Gastrocnemius medialis (tissue), 4 donors: ENCODE measurements around the gene SLC35G1. TPM values are rescaled to one million over a fixed set of nuclear protein-coding genes. Genes with fewer than 3 reads are reported as not detected.

Experiments
- ATAC-seq, 2 donors: fragments of 150-250 bp; one replicate each; pipeline ENCODE4 v1.9.1; 2016
- DNase-seq, 2 donors: peaks; one replicate each; pipeline ENCODE4 v3.0.0-alpha.2; 2019
- H3K27ac ChIP-seq, 4 donors: fragments of 200-600 bp; sonication (generic); 1 replicate in 1 of 4; 2 replicates in 3 of 4; pipeline ENCODE4 v1.5.1; 2016 to 2018; ENCODE audit warnings: mild to moderate bottlenecking in 2 of 4, moderate library complexity in 1 of 4
- H3K27me3 ChIP-seq, 3 donors: fragments of 200-600 bp; sonication (generic) in 2 of 3; 1 replicate in 1 of 3; 2 replicates in 2 of 3; pipeline versions ENCODE4 v1.5.1 to v1.6.0; 2016 to 2019; ENCODE audit warnings: mild to moderate bottlenecking in 1 of 3, moderate library complexity in 1 of 3
- H3K36me3 ChIP-seq, 2 donors: fragments of 200-600 bp; sonication (generic) in 1 of 2; one replicate each; pipeline ENCODE4 v1.5.1; 2017 to 2018
- H3K4me1 ChIP-seq, 2 donors: fragments of 200-600 bp; sonication (generic) in 1 of 2; one replicate each; pipeline ENCODE4 v1.5.1; 2016 to 2017; ENCODE audit warnings: mild to moderate bottlenecking in 2 of 2
- H3K4me3 ChIP-seq, 4 donors: fragments of 200-600 bp; sonication (generic) in 3 of 4; 1 replicate in 1 of 4; 2 replicates in 3 of 4; pipeline ENCODE4 v1.5.1; 2016 to 2019; ENCODE audit warnings: mild to moderate bottlenecking in 2 of 4
- H3K9me3 ChIP-seq, 3 donors: fragments of 200-600 bp; sonication (generic) in 2 of 3; 1 replicate in 1 of 3; 2 replicates in 2 of 3; pipeline ENCODE4 v1.5.1; 2016 to 2019
- POLR2A ChIP-seq, 2 donors: fragments of 450-650 bp; IDR thresholded peaks; one replicate each; pipeline ENCODE4 v1.6.1; 2017; ENCODE audit warnings: antibody characterized with exemption in 2 of 2, mild to moderate bottlenecking in 2 of 2, moderate library complexity in 2 of 2
- in situ Hi-C, 4 donors: fragments of 200-750 bp; cut with MboI; loops; one replicate each; pipeline versions ENCODE4 v1.15.0 to v1.8.0; 2017; ENCODE audit warnings: low sequenced_read_pairs in 4 of 4
- intact Hi-C: fragments of 100-400 bp; cut with DNase I; formaldehyde crosslinking; loops from one replicate; pipeline ENCODE4 v1.15.1; 2023; ENCODE audit warnings: low total_unique reads
- total RNA-seq, 4 donors: library from RNA; depleted of rRNA; stranded (reverse); fragments of >200 nt; gene quantifications; one replicate each; pipeline versions ENCODE4 v1.1.0 to v1.2.3, GENCODE V29; 2016
- TF ChIP-seq, protein P1 (sequence below), 5 experiments: fragments of 450-650 bp in 3 of 5; fragments of 200-600 bp in 2 of 5; sonication (generic) in 2 of 5; IDR thresholded peaks in 4 of 5; conservative IDR thresholded peaks in 1 of 5; 1 replicate in 4 of 5; 2 replicates in 1 of 5; pipeline ENCODE4 v1.5.1; 2016 to 2019; ENCODE audit warnings: antibody characterized with exemption in 5 of 5, mild to moderate bottlenecking in 3 of 5, moderate library complexity in 3 of 5

SLC35G1 gene
- total RNA-seq, 4 donors from 2014 or later, result 0.78 to 3.4 (median 0.97) TPM

DNA sequence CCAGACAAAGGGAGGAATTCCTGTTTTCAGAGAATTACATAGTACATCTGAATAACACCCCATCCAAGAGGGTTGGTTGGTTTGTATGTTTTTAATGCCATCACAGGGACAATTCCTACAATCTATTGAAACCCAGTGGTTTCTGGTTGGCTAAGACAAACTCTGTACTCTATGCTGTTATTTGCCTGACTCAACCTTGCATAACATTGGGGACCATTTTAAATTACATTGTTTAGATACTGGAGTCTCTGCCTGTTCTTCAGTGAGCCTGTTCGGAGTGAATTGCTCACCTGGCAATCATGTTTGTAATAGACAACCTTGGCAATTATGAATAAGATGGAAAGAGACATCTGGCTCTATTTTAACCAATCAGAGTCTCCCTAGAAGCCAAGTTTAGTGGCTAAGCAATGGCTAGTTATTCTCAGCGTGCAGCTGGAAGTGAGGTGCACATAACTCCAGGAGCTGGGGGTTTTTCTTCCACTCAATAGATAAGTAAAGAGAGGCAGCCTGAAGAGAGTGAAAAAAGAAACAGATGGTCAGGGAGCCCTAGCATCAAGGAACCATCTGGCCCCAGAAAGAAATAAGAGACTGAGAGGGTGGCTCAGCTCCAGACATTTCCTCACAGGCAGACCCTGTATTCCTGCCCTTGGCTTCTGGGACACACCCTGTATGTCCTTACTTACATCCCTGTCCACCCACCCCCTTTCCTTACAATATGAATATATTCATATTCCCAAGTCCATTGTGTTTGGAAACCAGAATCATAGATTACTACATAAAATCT, 21.2 kb upstream of the SLC35G1 start:
- intact Hi-C loops, result no loop called here
- no peak for ATAC-seq

DNA sequence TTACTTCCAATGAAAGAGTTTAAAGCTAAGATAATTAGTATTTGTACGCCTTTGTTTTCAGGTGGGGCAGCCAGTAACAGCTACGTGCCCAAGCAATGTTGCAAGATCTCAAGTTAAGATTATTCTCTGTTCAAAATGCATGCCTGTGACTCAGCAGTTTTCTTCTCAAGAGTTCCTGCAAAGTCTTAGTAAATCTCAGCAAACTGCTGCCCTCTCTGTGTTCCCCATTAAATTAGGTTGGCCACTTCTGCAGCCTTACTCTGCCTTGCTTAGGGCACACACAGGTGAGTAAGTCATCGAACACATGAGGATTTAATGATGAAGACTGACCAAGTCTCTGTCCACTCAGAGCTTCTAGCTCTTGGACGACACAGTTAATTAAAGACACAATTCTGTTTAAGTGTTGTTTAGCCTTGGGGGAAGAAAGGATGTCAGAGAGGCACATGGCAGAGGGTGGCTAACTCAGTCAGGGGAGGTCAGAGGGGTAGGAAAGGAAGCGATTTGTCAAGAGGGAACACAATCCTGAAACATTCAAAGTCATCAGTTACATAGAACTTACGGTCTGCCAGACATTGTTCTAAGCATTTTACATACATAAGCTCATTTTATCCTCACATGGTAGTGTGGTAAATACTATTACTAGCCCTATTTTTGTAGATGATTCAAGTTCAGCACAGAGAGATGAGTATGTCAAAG, 20.2 kb upstream of the SLC35G1 start:
- in situ Hi-C loops (no loop called here), intact Hi-C loops (no loop called here)
- no peak overlapping the region for H3K4me3 ChIP-seq
- H3K27ac ChIP-seq, result no peak overlapping the region
- TF ChIP-seq, protein P1, sequence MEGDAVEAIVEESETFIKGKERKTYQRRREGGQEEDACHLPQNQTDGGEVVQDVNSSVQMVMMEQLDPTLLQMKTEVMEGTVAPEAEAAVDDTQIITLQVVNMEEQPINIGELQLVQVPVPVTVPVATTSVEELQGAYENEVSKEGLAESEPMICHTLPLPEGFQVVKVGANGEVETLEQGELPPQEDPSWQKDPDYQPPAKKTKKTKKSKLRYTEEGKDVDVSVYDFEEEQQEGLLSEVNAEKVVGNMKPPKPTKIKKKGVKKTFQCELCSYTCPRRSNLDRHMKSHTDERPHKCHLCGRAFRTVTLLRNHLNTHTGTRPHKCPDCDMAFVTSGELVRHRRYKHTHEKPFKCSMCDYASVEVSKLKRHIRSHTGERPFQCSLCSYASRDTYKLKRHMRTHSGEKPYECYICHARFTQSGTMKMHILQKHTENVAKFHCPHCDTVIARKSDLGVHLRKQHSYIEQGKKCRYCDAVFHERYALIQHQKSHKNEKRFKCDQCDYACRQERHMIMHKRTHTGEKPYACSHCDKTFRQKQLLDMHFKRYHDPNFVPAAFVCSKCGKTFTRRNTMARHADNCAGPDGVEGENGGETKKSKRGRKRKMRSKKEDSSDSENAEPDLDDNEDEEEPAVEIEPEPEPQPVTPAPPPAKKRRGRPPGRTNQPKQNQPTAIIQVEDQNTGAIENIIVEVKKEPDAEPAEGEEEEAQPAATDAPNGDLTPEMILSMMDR (IDR thresholded peaks at IDR 0.05 in 4 of 5, conservative IDR thresholded peaks at IDR 0.05 in 1 of 5), result no peak
- no peak for TF ChIP-seq POLR2A (IDR thresholded peaks at IDR 0.05)
- no peaks in the 10 kb centered on the region for H3K27me3 ChIP-seq
- H3K4me1 ChIP-seq, result no peaks in the 10 kb centered on the region
- no peaks in the 10 kb centered on the region for H3K36me3 ChIP-seq
- DNase-seq (no peak), ATAC-seq (no peak)
- H3K9me3 ChIP-seq, result no peaks in the 10 kb centered on the region

More for the DNA sequence above, 21.2 kb upstream of the SLC35G1 start:
- in situ Hi-C loops, result no loop called here
- Histone ChIP-seq H3K4me1 (no peaks in the 10 kb centered on the region), H3K27me3 (peaks cover 0 to 4% (median 0%) of the 10 kb centered on the region in 3 donors), H3K36me3 (no peaks in the 10 kb centered on the region), H3K9me3 (no peaks in the 10 kb centered on the region), H3K27ac (no peak overlapping the region), H3K4me3 (no peak overlapping the region)
- no peak for TF ChIP-seq POLR2A (IDR thresholded peaks at IDR 0.05)
- TF ChIP-seq, protein P1 (IDR thresholded peaks at IDR 0.05 in 4 of 5, conservative IDR thresholded peaks at IDR 0.05 in 1 of 5), result no peak
- DNase-seq, result no peak

DNA sequence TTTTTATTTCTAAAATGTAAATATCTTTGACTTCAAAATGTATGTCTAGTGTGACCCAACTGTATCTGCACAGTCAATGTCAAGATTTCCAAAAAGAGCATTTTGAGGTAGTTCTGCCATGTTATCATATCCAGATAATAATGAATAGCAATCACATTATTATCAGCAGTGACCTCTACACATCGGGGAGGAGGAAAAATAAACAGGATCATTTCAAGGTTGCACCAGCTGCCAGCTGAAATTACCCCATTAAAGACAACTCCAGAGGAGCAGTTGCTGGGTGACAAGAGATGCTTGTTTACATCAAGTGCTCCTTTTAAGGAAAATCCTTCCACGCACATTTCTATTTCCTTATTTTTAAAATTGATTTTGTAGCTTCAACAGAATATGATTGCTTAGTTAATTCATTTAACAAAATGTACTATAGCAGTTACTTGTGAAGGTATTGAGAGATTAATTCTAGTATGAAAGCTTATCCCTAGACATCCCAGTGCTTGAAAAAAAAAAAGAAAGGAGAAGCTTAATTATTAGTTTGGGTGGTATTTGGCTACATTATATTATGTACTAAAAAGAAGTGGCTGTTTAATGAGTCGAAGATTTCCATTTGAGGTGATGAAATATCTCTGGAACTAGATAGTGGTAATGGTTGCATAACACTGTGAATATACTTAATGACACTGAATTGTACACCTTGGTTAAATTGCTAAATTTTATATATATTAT, 19.3 kb upstream of the SLC35G1 start:
- intact Hi-C loops, result no loop called here
- TF ChIP-seq, protein P1 (IDR thresholded peaks at IDR 0.05 in 4 of 5, conservative IDR thresholded peaks at IDR 0.05 in 1 of 5), result no peak
- TF ChIP-seq POLR2A (IDR thresholded peaks at IDR 0.05), result no peak
- no peaks in the 10 kb centered on the region for H3K27me3 ChIP-seq
- no peak for ATAC-seq
- H3K27ac ChIP-seq, result no peak overlapping the region
- no peaks in the 10 kb centered on the region for H3K4me1 ChIP-seq
- in situ Hi-C loops, result no loop called here
- no peak for DNase-seq
- no peaks in the 10 kb centered on the region for H3K9me3 ChIP-seq
- H3K36me3 ChIP-seq, result no peaks in the 10 kb centered on the region
- H3K4me3 ChIP-seq, result no peak overlapping the region

DNA sequence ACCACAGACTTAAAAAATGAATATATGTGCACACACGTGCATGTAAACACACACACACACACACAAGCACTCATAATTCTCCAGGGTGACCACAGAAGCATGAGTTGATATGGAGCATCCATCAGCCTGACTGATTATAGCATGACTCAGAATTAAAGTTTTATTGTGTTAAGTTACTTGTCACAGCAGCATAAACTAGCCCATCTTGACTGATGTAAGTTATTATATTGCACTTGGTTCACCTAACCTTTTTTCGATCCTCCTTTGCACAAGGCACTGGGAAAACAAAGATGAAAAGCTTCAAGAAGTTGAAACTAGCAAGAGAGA, 18.8 kb upstream of the SLC35G1 start:
- no peak for DNase-seq
- intact Hi-C loops (no loop called here), in situ Hi-C loops (no loop called here)
- no peaks in the 10 kb centered on the region for H3K27me3 ChIP-seq
- H3K4me3 ChIP-seq, result no peak overlapping the region
- H3K9me3 ChIP-seq, result no peaks in the 10 kb centered on the region
- no peak overlapping the region for H3K27ac ChIP-seq
- TF ChIP-seq, protein P1 (IDR thresholded peaks at IDR 0.05 in 4 of 5, conservative IDR thresholded peaks at IDR 0.05 in 1 of 5), result no peak
- TF ChIP-seq POLR2A (IDR thresholded peaks at IDR 0.05), result no peak
- no peaks in the 10 kb centered on the region for H3K4me1 ChIP-seq
- ATAC-seq, result no peak
- H3K36me3 ChIP-seq, result no peaks in the 10 kb centered on the region
